ENCODE results near the gene PTGES2. TPM values are rescaled to one million over a fixed set of nuclear protein-coding genes. Genes with fewer than 3 reads are reported as not detected.
A peak's percentile ranks its signal among the peaks of the same experiment; 100 is the strongest.

Gene PTGES2
- total and polyA plus RNA-seq, 2 of the 13 experiments (the other 11 are each of a cell fraction or from before 2014, with no cell fraction given): 63.7 to 79.8 TPM

DNA sequence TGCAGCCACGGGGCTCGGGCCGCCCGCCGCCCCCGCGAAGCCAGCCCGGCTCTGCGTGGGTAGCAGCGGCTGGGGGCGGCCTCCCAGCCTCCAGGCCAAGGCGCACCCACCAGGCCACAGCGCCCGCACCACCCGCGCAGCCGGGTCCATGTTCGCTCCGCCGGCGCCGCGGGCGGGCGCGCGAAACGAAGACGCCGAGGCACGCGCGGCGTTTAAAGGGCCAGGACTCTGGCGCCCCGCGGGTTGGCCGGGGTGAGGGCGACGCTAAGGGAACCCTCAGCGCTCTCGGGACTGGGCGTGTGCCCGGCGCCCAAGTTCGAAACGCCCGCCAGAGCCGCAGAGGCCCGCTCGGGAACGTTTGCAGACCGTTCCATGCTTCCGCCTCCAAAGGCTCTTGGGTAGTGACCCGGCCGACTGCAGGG, at the start of gene PTGES2 (continued):
- TF ChIP-seq ZNF451 (CRISPR knock-in tag; IDR thresholded peaks at IDR 0.05): no peak
- no peak for TF ChIP-seq MED13 (CRISPR knock-in tag; IDR thresholded peaks at IDR 0.05)
- TF ChIP-seq ZNF558 (CRISPR knock-in tag; IDR thresholded peaks at IDR 0.05; ENCODE audit: borderline replicate concordance): no peak
- TF ChIP-seq AGO1 (IDR thresholded peaks at IDR 0.05; ENCODE audit: low read depth, low read length, poor library complexity, severe bottlenecking): no peak
- peak; percentile 51; the same call in 1 of the 2 replicates for TF ChIP-seq ZNF790 (CRISPR knock-in tag; IDR thresholded peaks at IDR 0.05; ENCODE audit: borderline replicate concordance)
- TF ChIP-seq, protein P1, sequence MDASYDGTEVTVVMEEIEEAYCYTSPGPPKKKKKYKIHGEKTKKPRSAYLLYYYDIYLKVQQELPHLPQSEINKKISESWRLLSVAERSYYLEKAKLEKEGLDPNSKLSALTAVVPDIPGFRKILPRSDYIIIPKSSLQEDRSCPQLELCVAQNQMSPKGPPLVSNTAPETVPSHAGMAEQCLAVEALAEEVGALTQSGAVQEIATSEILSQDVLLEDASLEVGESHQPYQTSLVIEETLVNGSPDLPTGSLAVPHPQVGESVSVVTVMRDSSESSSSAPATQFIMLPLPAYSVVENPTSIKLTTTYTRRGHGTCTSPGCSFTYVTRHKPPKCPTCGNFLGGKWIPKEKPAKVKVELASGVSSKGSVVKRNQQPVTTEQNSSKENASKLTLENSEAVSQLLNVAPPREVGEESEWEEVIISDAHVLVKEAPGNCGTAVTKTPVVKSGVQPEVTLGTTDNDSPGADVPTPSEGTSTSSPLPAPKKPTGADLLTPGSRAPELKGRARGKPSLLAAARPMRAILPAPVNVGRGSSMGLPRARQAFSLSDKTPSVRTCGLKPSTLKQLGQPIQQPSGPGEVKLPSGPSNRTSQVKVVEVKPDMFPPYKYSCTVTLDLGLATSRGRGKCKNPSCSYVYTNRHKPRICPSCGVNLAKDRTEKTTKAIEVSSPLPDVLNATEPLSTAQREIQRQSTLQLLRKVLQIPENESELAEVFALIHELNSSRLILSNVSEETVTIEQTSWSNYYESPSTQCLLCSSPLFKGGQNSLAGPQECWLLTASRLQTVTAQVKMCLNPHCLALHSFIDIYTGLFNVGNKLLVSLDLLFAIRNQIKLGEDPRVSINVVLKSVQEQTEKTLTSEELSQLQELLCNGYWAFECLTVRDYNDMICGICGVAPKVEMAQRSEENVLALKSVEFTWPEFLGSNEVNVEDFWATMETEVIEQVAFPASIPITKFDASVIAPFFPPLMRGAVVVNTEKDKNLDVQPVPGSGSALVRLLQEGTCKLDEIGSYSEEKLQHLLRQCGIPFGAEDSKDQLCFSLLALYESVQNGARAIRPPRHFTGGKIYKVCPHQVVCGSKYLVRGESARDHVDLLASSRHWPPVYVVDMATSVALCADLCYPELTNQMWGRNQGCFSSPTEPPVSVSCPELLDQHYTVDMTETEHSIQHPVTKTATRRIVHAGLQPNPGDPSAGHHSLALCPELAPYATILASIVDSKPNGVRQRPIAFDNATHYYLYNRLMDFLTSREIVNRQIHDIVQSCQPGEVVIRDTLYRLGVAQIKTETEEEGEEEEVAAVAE (CRISPR knock-in tag; IDR thresholded peaks at IDR 0.05; ENCODE audit: borderline replicate concordance): no peak
- TF ChIP-seq, protein P2, sequence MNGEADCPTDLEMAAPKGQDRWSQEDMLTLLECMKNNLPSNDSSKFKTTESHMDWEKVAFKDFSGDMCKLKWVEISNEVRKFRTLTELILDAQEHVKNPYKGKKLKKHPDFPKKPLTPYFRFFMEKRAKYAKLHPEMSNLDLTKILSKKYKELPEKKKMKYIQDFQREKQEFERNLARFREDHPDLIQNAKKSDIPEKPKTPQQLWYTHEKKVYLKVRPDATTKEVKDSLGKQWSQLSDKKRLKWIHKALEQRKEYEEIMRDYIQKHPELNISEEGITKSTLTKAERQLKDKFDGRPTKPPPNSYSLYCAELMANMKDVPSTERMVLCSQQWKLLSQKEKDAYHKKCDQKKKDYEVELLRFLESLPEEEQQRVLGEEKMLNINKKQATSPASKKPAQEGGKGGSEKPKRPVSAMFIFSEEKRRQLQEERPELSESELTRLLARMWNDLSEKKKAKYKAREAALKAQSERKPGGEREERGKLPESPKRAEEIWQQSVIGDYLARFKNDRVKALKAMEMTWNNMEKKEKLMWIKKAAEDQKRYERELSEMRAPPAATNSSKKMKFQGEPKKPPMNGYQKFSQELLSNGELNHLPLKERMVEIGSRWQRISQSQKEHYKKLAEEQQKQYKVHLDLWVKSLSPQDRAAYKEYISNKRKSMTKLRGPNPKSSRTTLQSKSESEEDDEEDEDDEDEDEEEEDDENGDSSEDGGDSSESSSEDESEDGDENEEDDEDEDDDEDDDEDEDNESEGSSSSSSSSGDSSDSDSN (CRISPR knock-in tag; IDR thresholded peaks at IDR 0.05): peak; percentile 41; the same call in 1 of the 2 replicates
- no peak for TF ChIP-seq ZNF607 (CRISPR knock-in tag; IDR thresholded peaks at IDR 0.05; ENCODE audit: borderline replicate concordance)
- peak; percentile 46 for TF ChIP-seq YY1 (IDR thresholded peaks at IDR 0.05; ENCODE audit: insufficient read depth, insufficient replicate concordance, low read depth, low read length)
- TF ChIP-seq, protein P3, sequence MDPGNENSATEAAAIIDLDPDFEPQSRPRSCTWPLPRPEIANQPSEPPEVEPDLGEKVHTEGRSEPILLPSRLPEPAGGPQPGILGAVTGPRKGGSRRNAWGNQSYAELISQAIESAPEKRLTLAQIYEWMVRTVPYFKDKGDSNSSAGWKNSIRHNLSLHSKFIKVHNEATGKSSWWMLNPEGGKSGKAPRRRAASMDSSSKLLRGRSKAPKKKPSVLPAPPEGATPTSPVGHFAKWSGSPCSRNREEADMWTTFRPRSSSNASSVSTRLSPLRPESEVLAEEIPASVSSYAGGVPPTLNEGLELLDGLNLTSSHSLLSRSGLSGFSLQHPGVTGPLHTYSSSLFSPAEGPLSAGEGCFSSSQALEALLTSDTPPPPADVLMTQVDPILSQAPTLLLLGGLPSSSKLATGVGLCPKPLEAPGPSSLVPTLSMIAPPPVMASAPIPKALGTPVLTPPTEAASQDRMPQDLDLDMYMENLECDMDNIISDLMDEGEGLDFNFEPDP (CRISPR knock-in tag; conservative IDR thresholded peaks at IDR 0.05): no peak
- TF ChIP-seq, protein P4, sequence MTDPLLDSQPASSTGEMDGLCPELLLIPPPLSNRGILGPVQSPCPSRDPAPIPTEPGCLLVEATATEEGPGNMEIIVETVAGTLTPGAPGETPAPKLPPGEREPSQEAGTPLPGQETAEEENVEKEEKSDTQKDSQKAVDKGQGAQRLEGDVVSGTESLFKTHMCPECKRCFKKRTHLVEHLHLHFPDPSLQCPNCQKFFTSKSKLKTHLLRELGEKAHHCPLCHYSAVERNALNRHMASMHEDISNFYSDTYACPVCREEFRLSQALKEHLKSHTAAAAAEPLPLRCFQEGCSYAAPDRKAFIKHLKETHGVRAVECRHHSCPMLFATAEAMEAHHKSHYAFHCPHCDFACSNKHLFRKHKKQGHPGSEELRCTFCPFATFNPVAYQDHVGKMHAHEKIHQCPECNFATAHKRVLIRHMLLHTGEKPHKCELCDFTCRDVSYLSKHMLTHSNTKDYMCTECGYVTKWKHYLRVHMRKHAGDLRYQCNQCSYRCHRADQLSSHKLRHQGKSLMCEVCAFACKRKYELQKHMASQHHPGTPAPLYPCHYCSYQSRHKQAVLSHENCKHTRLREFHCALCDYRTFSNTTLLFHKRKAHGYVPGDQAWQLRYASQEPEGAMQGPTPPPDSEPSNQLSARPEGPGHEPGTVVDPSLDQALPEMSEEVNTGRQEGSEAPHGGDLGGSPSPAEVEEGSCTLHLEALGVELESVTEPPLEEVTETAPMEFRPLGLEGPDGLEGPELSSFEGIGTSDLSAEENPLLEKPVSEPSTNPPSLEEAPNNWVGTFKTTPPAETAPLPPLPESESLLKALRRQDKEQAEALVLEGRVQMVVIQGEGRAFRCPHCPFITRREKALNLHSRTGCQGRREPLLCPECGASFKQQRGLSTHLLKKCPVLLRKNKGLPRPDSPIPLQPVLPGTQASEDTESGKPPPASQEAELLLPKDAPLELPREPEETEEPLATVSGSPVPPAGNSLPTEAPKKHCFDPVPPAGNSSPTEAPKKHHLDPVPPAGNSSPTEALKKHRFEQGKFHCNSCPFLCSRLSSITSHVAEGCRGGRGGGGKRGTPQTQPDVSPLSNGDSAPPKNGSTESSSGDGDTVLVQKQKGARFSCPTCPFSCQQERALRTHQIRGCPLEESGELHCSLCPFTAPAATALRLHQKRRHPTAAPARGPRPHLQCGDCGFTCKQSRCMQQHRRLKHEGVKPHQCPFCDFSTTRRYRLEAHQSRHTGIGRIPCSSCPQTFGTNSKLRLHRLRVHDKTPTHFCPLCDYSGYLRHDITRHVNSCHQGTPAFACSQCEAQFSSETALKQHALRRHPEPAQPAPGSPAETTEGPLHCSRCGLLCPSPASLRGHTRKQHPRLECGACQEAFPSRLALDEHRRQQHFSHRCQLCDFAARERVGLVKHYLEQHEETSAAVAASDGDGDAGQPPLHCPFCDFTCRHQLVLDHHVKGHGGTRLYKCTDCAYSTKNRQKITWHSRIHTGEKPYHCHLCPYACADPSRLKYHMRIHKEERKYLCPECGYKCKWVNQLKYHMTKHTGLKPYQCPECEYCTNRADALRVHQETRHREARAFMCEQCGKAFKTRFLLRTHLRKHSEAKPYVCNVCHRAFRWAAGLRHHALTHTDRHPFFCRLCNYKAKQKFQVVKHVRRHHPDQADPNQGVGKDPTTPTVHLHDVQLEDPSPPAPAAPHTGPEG (CRISPR knock-in tag; IDR thresholded peaks at IDR 0.05): peak; percentile 100
- no peak for TF ChIP-seq ZNF570 (CRISPR knock-in tag; IDR thresholded peaks at IDR 0.05; ENCODE audit: borderline replicate concordance)
- TF ChIP-seq, protein P5, sequence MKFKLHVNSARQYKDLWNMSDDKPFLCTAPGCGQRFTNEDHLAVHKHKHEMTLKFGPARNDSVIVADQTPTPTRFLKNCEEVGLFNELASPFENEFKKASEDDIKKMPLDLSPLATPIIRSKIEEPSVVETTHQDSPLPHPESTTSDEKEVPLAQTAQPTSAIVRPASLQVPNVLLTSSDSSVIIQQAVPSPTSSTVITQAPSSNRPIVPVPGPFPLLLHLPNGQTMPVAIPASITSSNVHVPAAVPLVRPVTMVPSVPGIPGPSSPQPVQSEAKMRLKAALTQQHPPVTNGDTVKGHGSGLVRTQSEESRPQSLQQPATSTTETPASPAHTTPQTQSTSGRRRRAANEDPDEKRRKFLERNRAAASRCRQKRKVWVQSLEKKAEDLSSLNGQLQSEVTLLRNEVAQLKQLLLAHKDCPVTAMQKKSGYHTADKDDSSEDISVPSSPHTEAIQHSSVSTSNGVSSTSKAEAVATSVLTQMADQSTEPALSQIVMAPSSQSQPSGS (CRISPR knock-in tag; IDR thresholded peaks at IDR 0.05): no peak
